Esophagus muscularis mucosa (tissue), 3 donors: ENCODE measurements around the gene MAP3K10.

Experiments
- POLR2A ChIP-seq: fragments of 450-650 bp; IDR thresholded peaks from one replicate; pipeline ENCODE4 v1.6.1; 2017; ENCODE audit warnings: antibody characterized with exemption, moderate library complexity, mild to moderate bottlenecking, low read depth
- POLR2AphosphoS5 ChIP-seq, 2 donors: sonication (generic); formaldehyde crosslinking; IDR thresholded peaks; one replicate each; pipeline ENCODE4 v1.6.1; 2017; ENCODE audit warnings: antibody characterized with exemption in 2 of 2
- TF ChIP-seq, protein P1 (sequence below), 3 experiments: fragments of 200-600 bp in 2 of 3; fragments of 450-650 bp in 1 of 3; sonication (generic) in 2 of 3; IDR thresholded peaks; one replicate each; pipeline ENCODE4 v1.5.1; 2017 to 2019; ENCODE audit warnings: antibody characterized with exemption in 3 of 3, mild to moderate bottlenecking in 2 of 3, moderate library complexity in 1 of 3

DNA sequence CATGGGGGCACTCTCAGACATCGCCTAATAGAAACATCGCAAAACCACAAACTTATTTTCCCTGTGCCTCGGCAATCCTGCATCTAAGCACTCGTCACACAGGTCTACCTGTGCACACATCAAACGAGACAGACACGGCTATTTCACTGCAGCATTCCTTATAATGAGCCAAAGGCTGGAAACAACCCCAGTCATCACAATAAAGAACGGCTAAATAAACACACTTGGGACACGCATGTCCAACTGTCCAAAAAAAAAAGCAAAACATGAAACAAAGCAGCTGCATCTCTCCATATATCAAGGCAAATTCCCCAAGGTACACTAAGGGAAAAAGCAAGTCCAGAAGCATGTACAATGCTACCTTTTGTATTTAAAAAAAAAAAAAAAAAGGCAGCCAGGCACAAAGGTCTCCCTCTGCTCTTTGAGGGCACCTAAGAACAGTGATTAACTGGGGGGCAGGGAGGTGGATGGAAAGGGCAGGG lies 62.4 kb downstream of the MAP3K10 start:
- TF ChIP-seq POLR2A (no peak), POLR2AphosphoS5 (IDR thresholded peaks at IDR 0.05) (no peak)
- TF ChIP-seq, protein P1, sequence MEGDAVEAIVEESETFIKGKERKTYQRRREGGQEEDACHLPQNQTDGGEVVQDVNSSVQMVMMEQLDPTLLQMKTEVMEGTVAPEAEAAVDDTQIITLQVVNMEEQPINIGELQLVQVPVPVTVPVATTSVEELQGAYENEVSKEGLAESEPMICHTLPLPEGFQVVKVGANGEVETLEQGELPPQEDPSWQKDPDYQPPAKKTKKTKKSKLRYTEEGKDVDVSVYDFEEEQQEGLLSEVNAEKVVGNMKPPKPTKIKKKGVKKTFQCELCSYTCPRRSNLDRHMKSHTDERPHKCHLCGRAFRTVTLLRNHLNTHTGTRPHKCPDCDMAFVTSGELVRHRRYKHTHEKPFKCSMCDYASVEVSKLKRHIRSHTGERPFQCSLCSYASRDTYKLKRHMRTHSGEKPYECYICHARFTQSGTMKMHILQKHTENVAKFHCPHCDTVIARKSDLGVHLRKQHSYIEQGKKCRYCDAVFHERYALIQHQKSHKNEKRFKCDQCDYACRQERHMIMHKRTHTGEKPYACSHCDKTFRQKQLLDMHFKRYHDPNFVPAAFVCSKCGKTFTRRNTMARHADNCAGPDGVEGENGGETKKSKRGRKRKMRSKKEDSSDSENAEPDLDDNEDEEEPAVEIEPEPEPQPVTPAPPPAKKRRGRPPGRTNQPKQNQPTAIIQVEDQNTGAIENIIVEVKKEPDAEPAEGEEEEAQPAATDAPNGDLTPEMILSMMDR (IDR thresholded peaks at IDR 0.05): no peak
